HEK293T (cell line): Measurements from ENCODE around the gene C19orf47.

Source experiments
- CTCF ChIA-PET: fragments of 350-600 bp; formaldehyde crosslinking; extraction: SDS; loops from one replicate; lab custom pipeline; 2021; ENCODE audit warnings: antibody characterized with exemption, inconsistent platforms; lab: Yijun Ruan, JAX
- POLR2A ChIA-PET: fragments of 350-600 bp; formaldehyde crosslinking; extraction: SDS; loops from one replicate; lab custom pipeline; 2020; ENCODE audit warnings: antibody characterized with exemption, inconsistent platforms; lab: Yijun Ruan, JAX
- DNase-seq: peaks from one replicate; pipeline ENCODE4 v3.0.0; 2012; ENCODE audit warnings: mixed read lengths; ENCODE audit errors: extremely low spot score
- ARNT ChIP-seq: fragments of 450-650 bp; IDR thresholded peaks from 2 replicates; pipeline ENCODE4 v1.6.1; 2017; ENCODE audit warnings: mild to moderate bottlenecking
- BHLHE40 ChIP-seq: fragments of 450-650 bp; IDR thresholded peaks from 2 replicates; pipeline ENCODE4 v1.6.1; 2016; ENCODE audit warnings: mild to moderate bottlenecking, moderate library complexity, borderline replicate concordance
- CTBP1 ChIP-seq: fragments of 450-650 bp; IDR thresholded peaks from 2 replicates; pipeline ENCODE4 v1.6.1; 2016; ENCODE audit warnings: borderline replicate concordance
- ELF4 ChIP-seq: fragments of 450-650 bp; IDR thresholded peaks from 2 replicates; pipeline ENCODE4 v1.6.1; 2017; ENCODE audit warnings: antibody characterized with exemption
- FOXA1 ChIP-seq: fragments of 450-650 bp; IDR thresholded peaks from 2 replicates; pipeline ENCODE4 v1.6.1; 2016; ENCODE audit warnings: mild to moderate bottlenecking
- FOXK2 ChIP-seq: fragments of 450-650 bp; IDR thresholded peaks from 2 replicates; pipeline ENCODE4 v1.6.1; 2016; ENCODE audit warnings: mild to moderate bottlenecking
- FOXM1 ChIP-seq: fragments of 450-650 bp; IDR thresholded peaks from 2 replicates; pipeline ENCODE4 v1.6.1; 2017; ENCODE audit warnings: mild to moderate bottlenecking, borderline replicate concordance
- HDGF ChIP-seq: fragments of 450-650 bp; IDR thresholded peaks from 2 replicates; pipeline ENCODE4 v1.6.1; 2017; ENCODE audit warnings: antibody characterized with exemption, borderline replicate concordance
- L3MBTL2 ChIP-seq: fragments of 450-650 bp; conservative IDR thresholded peaks from 2 replicates; pipeline ENCODE4 v1.6.1; 2016; ENCODE audit warnings: mild to moderate bottlenecking
- LEF1 ChIP-seq: fragments of 450-650 bp; IDR thresholded peaks from 2 replicates; pipeline ENCODE4 v1.6.1; 2017; ENCODE audit warnings: mild to moderate bottlenecking, borderline replicate concordance
- NFRKB ChIP-seq: fragments of 450-650 bp; IDR thresholded peaks from 2 replicates; pipeline ENCODE4 v1.6.1; 2016; ENCODE audit warnings: mild to moderate bottlenecking, moderate library complexity
- SP1 ChIP-seq: fragments of 450-650 bp; IDR thresholded peaks from 2 replicates; pipeline ENCODE4 v1.6.1; 2017
- SUZ12 ChIP-seq: fragments of 450-650 bp; IDR thresholded peaks from 2 replicates; pipeline ENCODE4 v1.6.1; 2016; ENCODE audit warnings: mild to moderate bottlenecking
- TARDBP ChIP-seq: fragments of 450-650 bp; IDR thresholded peaks from 2 replicates; pipeline ENCODE4 v1.6.1; 2016
- ZNF384 ChIP-seq: fragments of 450-650 bp; IDR thresholded peaks from 2 replicates; pipeline ENCODE4 v1.6.1; 2016
- TF ChIP-seq, protein P1 (sequence below): fragments of 450-650 bp; IDR thresholded peaks from 2 replicates; pipeline ENCODE4 v1.6.1; 2016

C19orf47 gene

DNA sequence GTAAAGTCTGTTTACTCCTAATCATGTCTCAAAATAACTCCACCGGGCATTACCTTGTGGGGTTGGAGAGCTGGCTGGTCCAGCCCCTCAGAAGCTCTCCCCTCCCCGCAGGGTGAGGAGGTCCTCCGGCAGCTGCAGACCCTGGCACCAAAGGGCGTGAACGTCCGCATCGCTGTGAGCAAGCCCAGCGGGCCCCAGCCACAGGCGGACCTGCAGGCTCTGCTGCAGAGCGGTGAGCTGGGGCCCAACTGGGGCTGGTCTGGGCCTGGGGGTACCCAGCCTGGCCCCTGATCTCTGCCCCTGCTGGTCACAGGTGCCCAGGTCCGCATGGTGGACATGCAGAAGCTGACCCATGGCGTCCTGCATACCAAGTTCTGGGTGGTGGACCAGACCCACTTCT, 21.6 kb upstream of the C19orf47 start:
- CTCF ChIA-PET: no interaction called here
- TF ChIP-seq SP1 (no peak), ARNT (no peak), FOXK2 (no peak), FOXM1 (no peak), BHLHE40 (no peak), NFRKB (no peak)

GRCh38 chr19:40367577-40368434, 19.6 kb upstream of the C19orf47 start:
- no peak for DNase-seq
- ChIA-PET CTCF (no interaction called here), POLR2A (no interaction called here)
- TF ChIP-seq FOXA1 (no peak), ZNF384 (no peak), LEF1 (no peak), SUZ12 (no peak), BHLHE40 (no peak), NFRKB (no peak)

More for the DNA sequence above, 21.6 kb upstream of the C19orf47 start:
- no peak for DNase-seq
- POLR2A ChIA-PET: interaction anchor here (2.3 kb wide), 1 partner anchor 73 kb away, joined by 8 read pairs; no protein-coding TSS in a partner anchor

- ChIA-PET CTCF (no interaction called here), POLR2A (interaction anchor here (1.1 kb wide), 1 partner anchor 59 kb away, joined by 3 read pairs; no protein-coding TSS in a partner anchor)
- TF ChIP-seq ELF4: no peak
- TF ChIP-seq BHLHE40: no peak
- TF ChIP-seq ZNF384: no peak
- TF ChIP-seq FOXA1: no peak
- TF ChIP-seq HDGF: no peak
- TF ChIP-seq SUZ12: no peak
- TF ChIP-seq NFRKB: no peak
- TF ChIP-seq TARDBP: no peak
- no peak for TF ChIP-seq ARNT
- TF ChIP-seq FOXM1: no peak
- no peak for TF ChIP-seq LEF1
- TF ChIP-seq CTBP1: no peak
- no peak for TF ChIP-seq L3MBTL2
- TF ChIP-seq, protein P1, sequence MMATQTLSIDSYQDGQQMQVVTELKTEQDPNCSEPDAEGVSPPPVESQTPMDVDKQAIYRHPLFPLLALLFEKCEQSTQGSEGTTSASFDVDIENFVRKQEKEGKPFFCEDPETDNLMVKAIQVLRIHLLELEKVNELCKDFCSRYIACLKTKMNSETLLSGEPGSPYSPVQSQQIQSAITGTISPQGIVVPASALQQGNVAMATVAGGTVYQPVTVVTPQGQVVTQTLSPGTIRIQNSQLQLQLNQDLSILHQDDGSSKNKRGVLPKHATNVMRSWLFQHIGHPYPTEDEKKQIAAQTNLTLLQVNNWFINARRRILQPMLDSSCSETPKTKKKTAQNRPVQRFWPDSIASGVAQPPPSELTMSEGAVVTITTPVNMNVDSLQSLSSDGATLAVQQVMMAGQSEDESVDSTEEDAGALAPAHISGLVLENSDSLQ: no peak
- TF ChIP-seq SP1: no peak
- TF ChIP-seq FOXK2: no peak
- no peak for DNase-seq
Measured at GRCh38 chr19:40366697-40367561, 18.7 kb upstream of the C19orf47 start.

GRCh38 chr19:40365613-40366401, 17.6 kb upstream of the C19orf47 start:
- ChIA-PET POLR2A (interaction anchor here (1.1 kb wide), 1 partner anchor 60 kb away, joined by 3 read pairs; no protein-coding TSS in a partner anchor), CTCF (interaction anchor here (0.6 to 0.7 kb wide), 2 partner anchors 99 to 237 kb away, joined by 3 read pairs; no protein-coding TSS in a partner anchor)
- DNase-seq: peak; percentile 79
- TF ChIP-seq SUZ12 (no peak), L3MBTL2 (no peak), NFRKB (no peak), TARDBP (no peak)

GRCh38 chr19:40365010-40365409, 16.8 kb upstream of the C19orf47 start:
- POLR2A ChIA-PET: interaction anchor here (1.6 kb wide), 1 partner anchor 17 kb away, joined by 5 read pairs; the partner anchor contains the start of genes C19orf47 and PLD3
- no peak for TF ChIP-seq FOXA1
- TF ChIP-seq BHLHE40: no peak
- no peak for TF ChIP-seq ZNF384
- TF ChIP-seq L3MBTL2: no peak
- no peak for TF ChIP-seq TARDBP
- no peak for TF ChIP-seq SP1
- TF ChIP-seq LEF1: no peak
- TF ChIP-seq FOXK2: no peak
- no peak for TF ChIP-seq ARNT
- TF ChIP-seq ELF4: no peak
- no peak for TF ChIP-seq NFRKB
- CTCF ChIA-PET: interaction anchor here (0.6 kb wide), 2 partner anchors 51 to 99 kb away, joined by 3 read pairs; no protein-coding TSS in a partner anchor
- DNase-seq: no peak

DNA sequence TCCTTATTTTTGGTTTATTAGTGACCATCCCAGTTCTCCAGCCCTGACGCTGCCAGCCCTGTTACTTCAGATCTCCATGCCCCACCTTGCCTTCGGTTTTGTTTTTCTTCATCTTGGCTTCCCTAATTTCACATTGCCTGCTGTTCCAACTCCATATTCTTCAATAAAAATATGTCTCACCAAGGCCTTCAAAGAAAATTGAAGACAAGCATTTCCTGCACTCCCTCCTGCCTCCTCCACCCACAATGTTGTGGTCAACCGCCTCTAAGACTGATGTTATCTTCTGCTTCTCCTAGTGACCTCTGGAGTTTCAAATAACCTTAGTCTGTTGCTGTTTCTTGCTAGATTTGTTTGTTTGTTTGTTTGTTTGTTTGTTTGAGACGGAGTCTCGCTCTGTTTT, 14.9 kb upstream of the C19orf47 start:
- POLR2A ChIA-PET: no interaction called here
- TF ChIP-seq LEF1 (no peak), L3MBTL2 (no peak), ZNF384 (no peak), HDGF (no peak), ELF4 (no peak), SP1 (no peak), BHLHE40 (no peak), TARDBP (no peak), FOXK2 (no peak), ARNT (no peak), NFRKB (no peak), FOXM1 (no peak), SUZ12 (no peak), FOXA1 (no peak), CTBP1 (no peak)
- TF ChIP-seq, protein P1: no peak
- CTCF ChIA-PET: no interaction called here
- DNase-seq: no peak
